ENCODE measurements around the gene DENND5B. TPM values are rescaled to one million over a fixed set of nuclear protein-coding genes. Genes with fewer than 3 reads are reported as not detected.

The DENND5B gene
- total RNA-seq, 1 donor from 2014 or later: 6.1 TPM

Other genes starting within 250 kb of the DENND5B start
- gene ETFBKMT, start 68.6 kb upstream of the DENND5B start, total RNA-seq: 5.6 TPM
- 16.6 TPM for gene AMN1, start 137.9 kb upstream of the DENND5B start, total RNA-seq